Measurements from ENCODE around the gene TAF1B.

Gene TAF1B

DNA sequence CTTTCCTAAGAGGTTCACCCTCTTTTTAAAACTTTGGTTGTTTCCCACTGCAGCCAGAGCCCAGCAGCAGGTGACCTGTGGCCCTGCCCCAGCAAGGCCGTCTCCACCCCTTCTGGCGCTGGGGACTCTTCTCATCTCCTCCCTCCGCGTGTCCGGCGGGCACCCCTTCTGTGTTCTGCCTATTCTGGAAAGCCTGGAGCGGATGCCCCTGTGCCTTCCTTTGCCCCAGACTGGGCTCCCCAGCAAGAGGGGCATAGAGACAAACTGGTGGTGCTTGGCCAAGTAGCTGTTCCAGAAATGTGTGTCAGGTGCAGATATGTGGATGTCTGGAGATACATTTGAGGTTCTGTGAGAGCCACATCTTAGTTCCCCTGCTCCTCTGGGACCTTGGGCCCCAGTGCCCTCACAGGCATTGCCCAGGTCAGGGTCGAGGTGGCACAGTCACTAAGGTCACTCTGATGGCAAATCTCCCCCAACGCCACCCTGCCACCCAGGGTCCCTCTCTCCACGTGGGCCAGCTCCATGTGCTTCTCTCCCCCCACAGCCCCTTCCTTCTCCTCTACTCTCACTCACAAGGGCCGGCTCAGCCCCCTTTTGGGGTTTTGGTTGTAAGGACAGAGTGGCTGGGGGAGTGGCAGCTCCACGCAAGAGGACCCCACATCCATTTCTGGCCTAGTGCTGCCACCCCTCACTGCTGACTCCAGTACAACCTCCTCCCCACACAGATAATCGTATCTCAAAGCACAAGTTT, 35.5 kb upstream of the TAF1B start:
- no peak for DNase-seq (ENCODE audit: low read depth in 2 of 2)

DNA sequence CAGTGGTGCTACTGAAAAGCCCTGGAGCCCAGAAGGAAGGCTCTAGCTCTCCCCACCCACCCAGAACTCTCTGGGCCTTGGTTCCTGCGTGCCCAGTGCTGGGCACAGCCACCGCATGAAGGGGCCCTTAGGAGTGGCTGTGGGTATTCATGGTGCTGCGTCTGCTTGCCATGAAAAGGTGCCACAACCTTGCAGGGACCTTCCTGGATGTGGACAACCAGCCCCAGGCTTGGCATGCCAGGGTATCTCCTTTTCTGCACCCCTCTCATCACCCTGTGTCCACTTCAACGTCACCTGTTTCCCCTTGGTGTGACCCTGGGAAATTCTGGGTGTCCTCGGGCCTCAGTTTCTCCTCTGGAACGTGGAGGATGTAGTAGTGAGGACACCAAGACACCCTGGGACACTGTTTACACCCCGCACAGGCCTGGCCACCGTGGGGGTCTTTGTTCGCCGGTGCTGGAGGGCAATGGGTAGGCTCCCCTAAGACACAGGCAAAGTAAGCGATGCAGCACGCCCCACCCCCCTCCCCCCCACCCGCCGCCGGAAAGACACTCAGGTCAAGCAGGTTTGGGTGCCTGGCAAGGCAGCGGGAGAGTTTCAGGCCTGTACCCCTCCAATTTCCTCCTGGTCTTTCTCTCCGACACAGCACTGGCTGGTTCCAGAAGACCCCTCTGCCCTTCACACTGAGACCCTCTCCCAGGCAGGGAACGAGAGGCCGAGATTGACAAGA, 34.8 kb upstream of the TAF1B start:
- no peak for DNase-seq (ENCODE audit: low read depth in 2 of 2)

DNA sequence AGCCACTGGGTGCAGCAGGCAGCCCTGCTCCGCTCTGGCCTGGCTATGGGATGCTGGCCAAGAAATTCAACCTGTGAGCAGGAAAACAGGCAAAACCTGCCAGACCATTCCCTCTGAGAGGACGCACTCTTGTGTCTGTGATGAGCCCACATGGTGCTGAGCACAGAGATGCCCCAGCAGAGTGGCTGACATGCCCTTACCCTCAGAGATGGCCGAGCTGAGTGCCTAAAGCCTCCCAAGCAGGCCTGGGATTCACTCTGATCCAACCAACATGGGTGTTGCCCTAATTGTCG, 34.3 kb upstream of the TAF1B start:
- no peak for DNase-seq (ENCODE audit: low read depth in 2 of 2)

DNA sequence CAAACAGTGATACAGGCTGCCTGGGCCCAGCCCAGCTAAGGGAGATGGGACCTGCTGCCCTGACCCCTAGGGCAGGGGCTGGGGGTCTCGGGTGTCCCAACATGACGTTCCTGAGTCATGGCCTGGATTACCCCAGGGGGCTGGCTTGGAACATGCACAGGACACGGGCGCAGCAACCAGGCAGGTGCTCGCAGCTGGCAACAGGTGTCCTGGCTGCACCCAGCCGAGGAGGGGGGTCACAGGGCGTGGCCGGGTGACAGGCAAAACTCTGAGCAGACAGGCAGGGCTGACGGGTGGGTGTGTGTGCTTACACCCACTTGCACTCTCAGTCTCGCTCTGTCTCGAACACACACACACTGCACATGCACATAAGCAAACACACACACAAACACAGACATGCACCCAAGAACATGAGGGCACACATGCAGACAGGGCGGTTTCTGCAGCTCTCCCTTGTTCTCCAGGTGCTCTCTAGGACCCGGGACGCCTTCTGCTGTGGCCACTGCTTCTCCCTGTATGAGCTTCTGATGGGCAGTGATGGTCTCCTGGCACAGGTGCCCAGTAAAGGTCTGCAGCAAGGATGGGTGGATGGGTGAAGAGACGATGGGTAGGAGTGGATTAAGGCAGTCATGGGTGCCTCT, 33.7 kb upstream of the TAF1B start:
- no peak for DNase-seq (ENCODE audit: low read depth in 2 of 2)

DNA sequence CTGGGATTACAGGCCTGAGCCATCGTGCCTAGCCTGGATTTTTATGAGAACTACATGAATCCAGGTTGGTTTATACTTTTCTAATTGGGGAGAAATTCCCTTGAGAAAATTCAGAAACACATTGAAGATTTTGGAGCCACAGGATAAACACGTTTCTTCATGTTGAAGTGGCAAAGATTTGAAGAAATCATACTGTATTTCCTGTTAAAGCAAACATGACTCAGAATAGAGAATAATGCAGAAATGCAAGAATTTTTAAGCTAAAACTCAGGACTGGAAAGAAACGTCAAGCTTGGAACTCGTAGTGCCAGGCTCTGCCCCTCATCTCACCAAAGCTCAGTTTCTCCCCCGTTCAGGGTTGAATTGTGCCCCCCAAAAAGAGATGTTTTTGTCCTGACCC, 32.1 kb upstream of the TAF1B start:
- DNase-seq (ENCODE audit: low read depth in 2 of 2) = no peak

DNA sequence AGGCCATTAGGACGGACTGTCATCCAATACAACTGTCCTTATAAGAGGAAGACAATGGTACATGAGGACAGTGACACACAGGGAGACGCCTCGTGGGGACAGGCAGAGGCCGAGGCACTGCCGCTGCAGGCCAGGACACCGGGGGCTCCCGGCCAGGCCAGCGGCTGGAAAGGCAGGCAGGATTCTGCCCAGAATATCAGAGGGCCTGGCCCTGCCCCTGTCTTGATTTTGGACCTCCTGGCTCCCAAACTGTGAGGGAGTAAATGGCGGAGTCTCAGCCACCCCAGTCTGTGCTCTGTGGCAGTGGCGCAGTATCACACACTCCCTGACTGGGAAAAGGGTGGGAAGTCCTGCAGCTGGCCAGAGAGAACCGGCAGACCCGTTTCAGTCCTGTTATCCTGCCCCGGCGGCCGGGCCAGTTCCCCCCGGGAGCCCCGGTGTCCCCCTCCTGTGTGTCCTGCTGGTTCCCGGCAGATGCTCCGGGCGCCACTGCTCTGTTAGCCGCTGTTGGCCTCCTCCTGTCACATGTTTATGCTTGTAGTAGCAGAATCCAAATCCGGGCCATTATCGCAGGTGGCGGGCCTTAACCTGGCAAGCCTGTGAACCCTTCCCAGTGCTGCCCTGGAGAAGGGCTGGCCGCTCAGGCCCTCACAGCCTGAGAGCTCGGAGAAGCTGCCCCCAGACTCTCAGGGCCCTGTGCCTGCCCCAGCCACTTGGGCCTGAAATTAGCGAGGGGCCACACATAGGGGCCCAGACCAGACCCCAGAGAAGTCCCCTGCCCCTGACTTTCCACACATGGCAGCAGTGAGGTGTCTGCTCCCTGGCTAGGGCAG, 31.4 kb upstream of the TAF1B start:
- no peak for DNase-seq (ENCODE audit: low read depth in 2 of 2)

DNA sequence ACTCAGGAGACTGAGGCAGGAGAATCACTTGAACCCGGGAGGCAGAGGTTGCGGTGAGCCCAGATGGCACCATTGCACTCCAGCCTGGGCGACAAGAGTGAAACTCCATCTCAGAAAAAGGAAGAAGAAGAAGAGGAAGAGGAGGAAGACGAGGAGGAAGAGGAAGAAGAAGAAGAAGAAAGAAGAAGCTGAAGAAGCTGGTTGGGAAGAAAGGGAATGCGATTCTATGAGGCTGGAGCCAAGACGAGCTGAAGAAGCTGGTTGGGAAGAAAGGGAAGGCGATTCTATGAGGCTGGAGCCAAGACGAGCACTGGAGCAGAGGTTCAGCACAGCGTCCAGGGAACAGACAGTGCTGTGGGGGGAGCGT, 30.3 kb upstream of the TAF1B start:
- DNase-seq (ENCODE audit: low read depth in 2 of 2) = no peak

DNA sequence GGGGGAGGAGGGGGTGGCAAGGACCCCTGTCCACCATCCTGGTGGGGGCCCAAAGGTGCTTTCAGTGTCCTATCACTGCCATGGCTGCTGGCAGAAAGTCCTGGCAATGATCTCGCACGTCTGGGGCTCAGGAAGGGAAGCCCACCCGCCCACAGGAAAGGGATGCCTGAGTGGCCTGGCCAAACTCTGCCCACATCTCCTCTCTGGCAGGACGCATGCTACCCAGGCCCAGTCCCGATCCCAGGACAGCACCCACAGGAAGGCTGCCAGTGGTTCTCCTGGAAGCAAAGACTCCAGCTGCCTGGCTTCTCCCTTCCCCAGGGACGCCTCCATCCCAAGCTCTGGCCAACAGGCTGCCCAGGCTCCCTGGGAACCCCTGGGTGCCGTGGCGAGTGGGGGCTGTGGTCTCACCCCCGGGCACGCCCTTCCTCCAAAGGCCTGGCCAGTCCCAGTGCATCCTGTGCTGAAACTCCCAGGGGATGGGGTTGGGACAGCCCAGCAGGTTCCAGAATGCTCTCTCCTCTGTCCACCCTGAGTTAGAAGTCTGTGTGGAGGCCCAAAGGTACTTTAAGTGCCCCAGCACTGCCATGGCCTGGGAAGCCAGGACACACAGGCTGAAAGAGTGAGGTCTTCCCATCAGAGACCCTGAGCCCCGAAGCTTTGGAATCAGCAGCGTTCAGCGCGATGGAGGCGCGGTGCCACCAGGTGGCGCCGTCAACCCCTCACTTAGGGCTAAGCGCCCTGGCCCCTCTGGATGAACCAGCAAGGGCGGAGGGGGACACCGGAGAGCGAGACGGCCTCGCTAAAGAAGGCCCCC, 29.8 kb upstream of the TAF1B start:
- DNase-seq (ENCODE audit: low read depth in 2 of 2) = peak; percentile 63 to 71

DNA sequence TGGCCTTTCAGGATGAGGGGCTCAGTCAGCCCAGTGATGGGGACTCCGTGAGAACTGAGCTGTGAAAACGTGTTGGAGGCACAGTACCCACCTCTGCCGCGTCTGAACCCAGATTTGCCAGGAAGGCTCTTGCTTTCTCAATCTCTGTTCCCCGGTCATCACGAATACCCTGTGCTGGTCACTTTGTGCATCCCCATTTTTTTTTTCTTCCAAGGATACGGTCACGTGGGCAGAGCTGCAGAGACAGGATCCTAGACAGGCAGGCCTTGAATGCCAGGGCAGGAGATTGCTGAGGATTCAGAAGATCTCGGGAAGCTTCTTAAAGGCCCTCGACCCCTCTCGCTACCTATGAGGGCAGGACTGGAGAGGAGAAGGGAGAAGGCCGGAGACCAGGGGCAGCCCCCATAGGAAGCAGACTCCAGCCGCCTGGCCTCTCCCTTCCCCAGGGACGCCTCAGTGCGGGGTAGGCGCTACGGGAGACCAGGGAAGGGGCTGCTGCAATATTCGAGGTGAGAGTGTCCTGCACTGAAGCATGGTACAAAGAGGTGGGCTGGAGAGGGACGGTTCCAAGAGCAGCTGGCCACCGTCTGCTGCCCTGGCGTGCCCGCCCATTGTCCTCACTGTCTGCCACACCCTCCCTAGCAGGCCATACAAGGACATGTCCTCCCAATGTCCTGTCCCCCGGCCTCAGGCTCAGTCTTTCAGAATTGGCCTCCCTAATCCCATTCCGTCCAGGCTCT, 29.0 kb upstream of the TAF1B start:
- DNase-seq (ENCODE audit: low read depth in 2 of 2) = no peak

DNA sequence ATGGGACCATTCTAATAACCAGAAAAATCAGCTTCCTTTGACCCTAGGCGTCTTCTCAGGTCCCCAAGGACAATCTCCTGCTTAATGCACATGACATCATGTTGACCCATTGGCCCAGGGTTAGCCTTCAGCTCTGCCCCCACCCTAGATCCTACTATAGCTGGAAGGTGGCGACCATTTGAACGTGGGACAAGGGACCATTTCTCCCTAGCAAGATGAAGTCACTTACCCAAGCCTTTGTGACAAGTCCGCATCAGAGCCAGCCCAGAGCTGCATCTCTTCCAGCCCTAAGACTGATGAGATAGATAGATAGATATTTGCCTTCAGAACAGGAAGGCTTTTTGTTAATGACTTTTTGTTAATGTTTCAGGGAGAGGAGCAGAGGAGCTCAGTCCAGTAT, 28.2 kb upstream of the TAF1B start:
- no peak for DNase-seq (ENCODE audit: low read depth in 2 of 2)

DNA sequence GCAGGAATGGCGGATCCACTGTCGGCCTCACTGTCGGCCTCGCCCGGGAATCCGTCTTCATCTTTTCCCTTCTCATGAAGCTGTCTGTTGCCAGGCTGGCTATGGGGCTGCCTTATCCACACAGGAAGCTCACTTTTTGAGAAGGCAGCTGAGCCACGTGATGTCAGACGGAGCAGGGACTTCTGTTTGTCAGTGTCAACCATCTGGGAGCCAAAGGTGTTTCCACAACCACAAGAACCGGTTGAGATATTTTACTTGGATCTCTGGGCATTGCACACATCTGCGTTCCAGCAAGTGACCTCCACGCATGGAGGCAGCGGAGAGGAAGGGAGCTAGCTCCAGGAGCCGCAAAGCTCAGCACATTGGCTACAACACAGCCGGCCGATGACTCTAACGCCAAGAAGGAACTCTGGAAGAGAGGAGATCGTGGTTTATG, 27.4 kb upstream of the TAF1B start:
- no peak for DNase-seq (ENCODE audit: low read depth in 2 of 2)

DNA sequence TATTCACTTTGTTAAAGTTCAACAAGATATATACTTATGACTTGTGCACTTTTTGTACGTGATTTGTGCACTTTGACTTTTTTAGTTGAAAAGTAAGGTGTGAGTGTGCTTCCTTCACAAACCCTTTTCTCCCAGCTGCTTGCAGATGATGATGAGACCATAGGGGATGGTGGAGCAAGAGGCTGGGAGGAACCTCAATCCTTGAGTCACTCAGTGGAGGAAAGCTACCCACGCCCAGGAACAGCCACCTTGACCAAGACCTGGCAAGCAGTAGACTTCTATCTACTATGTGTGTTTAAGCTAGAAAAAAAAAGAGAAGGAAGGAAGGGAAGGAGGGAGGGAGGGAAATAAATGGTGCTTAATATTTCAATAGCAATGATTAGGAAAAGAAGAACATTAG, 25.2 kb upstream of the TAF1B start:
- DNase-seq (ENCODE audit: low read depth in 2 of 2) = no peak

DNA sequence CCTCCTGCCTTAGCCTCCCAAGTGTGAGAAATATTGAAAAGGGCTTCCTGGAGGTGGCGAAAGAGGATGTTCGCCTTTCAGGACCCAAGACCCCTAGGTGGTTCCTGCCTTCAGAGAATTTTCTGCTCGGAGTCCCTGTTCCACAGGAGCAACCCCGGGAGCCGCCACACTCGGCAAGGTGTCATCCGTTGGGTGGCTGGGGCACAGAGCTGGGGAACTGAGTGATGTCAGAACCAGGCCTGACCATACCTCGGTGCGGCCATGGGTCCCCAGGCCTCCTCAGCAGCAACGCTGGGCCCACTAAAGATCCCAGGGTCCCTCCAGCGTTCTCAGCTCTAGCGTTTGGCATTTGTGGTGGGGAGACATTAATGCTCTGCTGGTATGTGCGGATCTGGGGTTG, 23.7 kb upstream of the TAF1B start:
- no peak for DNase-seq (ENCODE audit: low read depth in 2 of 2)

DNA sequence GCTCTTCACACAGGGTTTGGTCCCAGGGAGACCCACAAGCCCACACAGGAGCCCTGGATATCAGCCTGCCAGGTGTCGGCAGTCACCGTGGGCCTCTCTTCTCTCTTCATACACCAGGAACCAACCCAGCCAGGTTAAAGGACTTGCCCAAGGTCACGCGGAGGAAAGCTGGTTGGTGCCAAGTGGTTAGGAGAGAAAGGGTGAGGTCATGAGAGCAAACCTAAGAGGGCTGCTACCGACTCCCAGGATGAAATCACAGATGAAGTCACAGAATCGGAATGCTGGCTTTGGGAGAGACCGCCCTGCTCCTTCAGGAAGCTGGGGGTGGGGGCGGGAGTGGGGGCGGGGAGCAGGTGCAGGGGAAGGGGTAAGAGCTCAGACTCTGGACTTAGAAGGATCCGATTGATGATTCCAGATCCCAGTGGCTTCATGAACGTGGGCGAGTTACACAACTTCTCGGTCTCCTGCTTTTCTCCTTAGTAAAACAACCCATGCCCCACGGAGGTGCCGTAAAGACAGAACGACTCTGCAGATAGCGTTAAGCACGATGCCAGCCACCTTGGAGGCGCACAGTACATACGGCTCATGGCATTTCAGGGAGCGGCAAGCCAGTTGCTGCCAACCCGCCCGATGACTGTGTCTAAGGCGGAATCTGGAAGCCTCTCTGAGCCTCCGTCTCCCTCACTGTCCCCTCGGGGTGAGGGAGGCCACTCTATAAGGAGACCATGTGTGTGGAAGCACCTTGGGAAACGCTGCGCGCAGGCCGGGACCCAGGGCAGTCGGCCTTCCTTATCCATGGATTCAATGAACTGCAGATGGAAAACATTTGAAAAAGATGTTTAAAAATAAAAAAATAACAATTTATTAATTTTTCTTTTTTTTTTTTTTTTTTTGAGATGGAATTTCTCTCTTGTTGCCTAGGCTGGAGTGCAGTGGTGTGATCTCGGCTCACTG, 23.0 kb upstream of the TAF1B start:
- DNase-seq (ENCODE audit: low read depth in 2 of 2) = no peak

DNA sequence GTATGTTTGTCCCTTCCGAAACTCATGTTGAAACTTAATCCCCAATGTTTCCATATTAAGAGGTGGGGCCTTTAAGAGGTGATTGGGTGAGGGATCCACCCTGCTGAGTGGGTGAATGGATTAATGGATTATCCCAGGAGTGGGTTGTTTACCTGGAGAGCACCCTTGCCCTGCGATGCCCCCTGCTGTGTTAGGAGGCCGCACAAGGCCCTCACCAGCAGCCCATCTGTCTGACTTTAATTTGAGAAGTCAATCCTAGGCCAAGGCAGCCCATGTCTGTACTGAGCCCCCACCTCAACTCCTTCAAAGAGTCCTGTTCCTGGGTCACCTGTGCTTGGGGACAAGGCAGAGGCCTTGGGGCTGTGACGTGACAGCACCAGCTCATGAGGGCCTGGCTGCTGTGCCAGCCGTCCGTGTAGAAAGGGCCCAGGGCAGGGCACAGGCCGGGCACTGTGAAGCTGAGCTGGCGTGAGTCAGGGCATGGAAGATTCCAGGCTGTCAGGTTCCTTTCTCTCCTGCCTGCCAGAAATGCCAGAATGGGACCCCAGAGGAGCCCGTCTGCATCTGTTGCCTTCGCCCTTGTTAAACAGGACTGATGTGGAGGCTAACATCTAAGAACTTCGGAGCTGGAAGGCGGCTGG, 21.3 kb upstream of the TAF1B start:
- no peak for DNase-seq (ENCODE audit: low read depth in 2 of 2)

DNA sequence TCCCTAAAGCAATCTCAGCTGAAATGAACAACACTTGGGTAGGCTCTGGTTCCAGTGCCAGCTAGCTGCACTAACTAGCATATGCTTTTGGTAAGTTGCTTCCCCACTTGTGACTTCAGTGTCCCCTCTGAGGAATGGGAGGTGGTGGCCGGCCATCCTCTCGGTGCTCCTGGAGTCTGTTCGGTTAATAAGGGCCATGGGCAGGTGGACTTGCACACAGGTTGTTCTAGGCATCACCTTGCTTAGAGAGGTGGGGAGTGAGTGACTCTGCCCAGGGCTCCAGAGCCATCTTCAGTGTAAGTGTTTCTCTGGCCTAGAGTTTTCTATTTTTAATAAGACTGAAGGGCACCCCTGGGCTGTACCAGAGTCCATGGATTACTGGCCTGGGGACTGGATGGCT, 18.8 kb upstream of the TAF1B start:
- DNase-seq (ENCODE audit: low read depth in 2 of 2) = no peak

DNA sequence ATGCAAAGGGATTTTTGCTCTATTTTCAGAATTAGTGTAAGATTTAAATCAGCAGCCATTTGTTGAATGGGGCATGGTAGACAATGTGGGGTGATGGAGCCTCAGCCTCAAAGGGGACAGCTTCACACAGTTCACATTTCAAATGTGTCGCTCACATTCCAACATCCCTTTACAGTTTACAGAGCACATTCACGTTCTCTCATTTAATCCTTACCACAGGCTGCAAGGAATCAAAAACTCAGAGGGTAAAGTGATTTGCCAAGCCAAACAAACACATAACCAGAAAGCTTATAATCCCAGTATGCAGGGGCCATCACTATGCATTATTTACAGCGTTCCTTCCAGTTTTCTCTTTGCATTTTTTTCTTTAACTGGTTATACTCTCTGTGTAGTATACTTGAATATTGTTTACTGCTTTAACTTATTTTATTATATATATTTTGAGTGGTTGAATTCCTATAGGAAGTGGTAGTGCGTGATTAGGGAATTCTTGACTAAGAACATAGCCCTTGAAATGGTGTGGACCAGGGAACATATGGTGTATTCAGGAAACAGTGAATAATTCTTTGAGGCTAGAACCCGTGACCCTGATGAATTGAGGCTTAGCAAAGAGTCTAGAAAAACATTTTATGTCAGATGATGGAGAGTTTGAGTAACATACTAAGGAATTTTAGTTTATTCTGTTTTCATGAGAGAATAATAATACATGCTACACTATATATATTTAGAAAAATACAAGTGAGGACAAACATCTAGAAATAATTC, 18.1 kb upstream of the TAF1B start:
- DNase-seq (ENCODE audit: low read depth in 2 of 2) = no peak

DNA sequence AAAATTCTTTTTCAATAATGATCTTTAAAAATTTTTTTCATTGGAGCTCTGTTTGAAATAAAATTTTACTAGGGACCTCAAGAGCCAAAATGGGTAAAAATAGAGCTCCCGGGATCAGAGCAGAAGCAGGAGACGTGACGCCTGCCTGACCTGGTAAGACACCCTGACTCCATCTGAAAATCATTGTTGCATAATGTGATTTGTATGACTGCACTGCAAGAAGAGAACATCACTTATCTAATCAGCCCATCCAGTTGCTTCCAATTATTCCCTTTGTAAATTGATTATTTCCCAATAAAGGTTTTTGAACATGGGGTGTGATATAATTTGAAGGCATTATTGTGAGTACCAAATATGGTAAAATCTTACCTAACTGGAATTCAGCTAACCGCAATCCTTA, 17.1 kb upstream of the TAF1B start:
- no peak for DNase-seq (ENCODE audit: low read depth in 2 of 2)

Measured in stimulated activated CD4-positive, alpha-beta T cell treated with anti-CD3 and anti-CD28 coated beads, Interleukin-1b, Interleukin-23, amount 100 ng/mL, for 4 hours (primary cell).